HG03159 (cell line): ENCODE measurements around the gene CCNL2.

Experiments used
- ATAC-seq: cut with Tn5 transposase; IDR thresholded peaks from one replicate; pipeline ENCODE4 v1.9.1; 2021; ENCODE audit warnings: mild to moderate bottlenecking, moderate library complexity; ENCODE audit not compliant: unreplicated experiment

Gene CCNL2

GRCh38 chr1:1345384-1345783, 53.8 kb downstream of the CCNL2 start:
- no peak for ATAC-seq

- ATAC-seq, result no peak
Measured at GRCh38 chr1:1344655-1345361, 54.3 kb downstream of the CCNL2 start.

GRCh38 chr1:1343811-1344421, 55.2 kb downstream of the CCNL2 start:
- ATAC-seq, result no peak

- no peak for ATAC-seq
Measured at GRCh38 chr1:1342584-1343115, 56.5 kb downstream of the CCNL2 start.

- no peak for ATAC-seq
Measured at GRCh38 chr1:1342061-1342562, 57.0 kb downstream of the CCNL2 start.

- ATAC-seq, result no peak
Measured at GRCh38 chr1:1341549-1342021, 57.5 kb downstream of the CCNL2 start.

- no peak for ATAC-seq
Measured at GRCh38 chr1:1340791-1341548, 58.2 kb downstream of the CCNL2 start.

GRCh38 chr1:1340185-1340584, 59.0 kb downstream of the CCNL2 start:
- no peak for ATAC-seq

- ATAC-seq, result no peak
Measured at GRCh38 chr1:1338278-1338677, 60.9 kb downstream of the CCNL2 start.

GRCh38 chr1:1337793-1338147, 61.4 kb downstream of the CCNL2 start:
- no peak for ATAC-seq

GRCh38 chr1:1336931-1337792, 62.0 kb downstream of the CCNL2 start:
- ATAC-seq, result no peak

GRCh38 chr1:1336446-1336845, 62.7 kb downstream of the CCNL2 start:
- no peak for ATAC-seq

GRCh38 chr1:1335792-1336248, 63.3 kb downstream of the CCNL2 start:
- no peak for ATAC-seq
